ENCODE measurements around the gene SPAG4.

GRCh38 chr20:35588397-35588796 is 27.2 kb upstream of the SPAG4 start:
- TF ChIP-seq CTCF (IDR thresholded peaks at IDR 0.05), result no peak
- TF ChIP-seq EP300 (IDR thresholded peaks at IDR 0.05), result no peak
- no peak for TF ChIP-seq POLR2A (IDR thresholded peaks at IDR 0.05)
- TF ChIP-seq POLR2AphosphoS5 (IDR thresholded peaks at IDR 0.05), result no peak
